H9 (cell line): ENCODE measurements around the gene HES1. TPM values are rescaled to one million over a fixed set of nuclear protein-coding genes. Genes with fewer than 3 reads are reported as not detected.

Experiments
- DNase-seq: peaks from one replicate; pipeline ENCODE4 v3.0.0-alpha.2; 2017
- H2AFZ ChIP-seq: one replicate; pipeline ENCODE4 v1.6.1; 2013; ENCODE audit warnings: mild to moderate bottlenecking, low read length, control low read depth, moderate library complexity
- H2AK5ac ChIP-seq: 2 replicates; pipeline ENCODE4 v1.6.1; 2013; ENCODE audit warnings: low read length, control low read depth, mixed read lengths; ENCODE audit not compliant: insufficient read length
- H2BK120ac ChIP-seq: one replicate; pipeline ENCODE4 v1.6.1; 2013; ENCODE audit warnings: low read depth, mild to moderate bottlenecking, low read length, control low read depth, inconsistent platforms; ENCODE audit not compliant: poor library complexity, severe bottlenecking
- H2BK12ac ChIP-seq: 2 replicates; pipeline ENCODE4 v1.6.1; 2013; ENCODE audit warnings: low read length, control low read depth, mixed read lengths, low read depth; ENCODE audit not compliant: insufficient read length
- H2BK15ac ChIP-seq: 2 replicates; pipeline ENCODE4 v1.6.1; 2013; ENCODE audit warnings: low read depth, low read length, control low read depth
- H2BK20ac ChIP-seq: one replicate; pipeline ENCODE4 v1.6.1; 2013; ENCODE audit warnings: low read depth, mild to moderate bottlenecking, low read length, control low read depth, inconsistent platforms; ENCODE audit not compliant: poor library complexity, severe bottlenecking
- H2BK5ac ChIP-seq: 2 replicates; pipeline ENCODE4 v1.6.1; 2013; ENCODE audit warnings: low read length, control low read depth, mixed read lengths; ENCODE audit not compliant: insufficient read length
- H3K14ac ChIP-seq: 2 replicates; pipeline ENCODE4 v1.6.1; 2013; ENCODE audit warnings: low read length, control low read depth; ENCODE audit not compliant: insufficient read depth
- H3K18ac ChIP-seq: 2 replicates; pipeline ENCODE4 v1.6.1; 2013; ENCODE audit warnings: low read depth, mild to moderate bottlenecking, mixed read lengths, low read length, control low read depth; ENCODE audit not compliant: insufficient read length
- H3K23ac ChIP-seq: 2 replicates; pipeline ENCODE4 v1.6.1; 2013; ENCODE audit warnings: low read length, control low read depth, mixed read lengths, low read depth; ENCODE audit not compliant: insufficient read length
- H3K23me2 ChIP-seq: 2 replicates; pipeline ENCODE4 v1.6.1; 2013; ENCODE audit warnings: low read depth, mild to moderate bottlenecking, mixed read lengths, low read length, control low read depth; ENCODE audit not compliant: insufficient read length, poor library complexity, severe bottlenecking
- H3K27ac ChIP-seq: 2 replicates; pipeline ENCODE4 v1.5.1; 2013; ENCODE audit warnings: low read length, control low read depth, mixed read lengths, low read depth; ENCODE audit not compliant: insufficient read length
- H3K27me3 ChIP-seq: 2 replicates; pipeline ENCODE4 v1.6.1; 2013; ENCODE audit warnings: low read length, control low read depth, inconsistent platforms; ENCODE audit not compliant: insufficient read depth
- H3K4ac ChIP-seq: 2 replicates; pipeline ENCODE4 v1.6.1; 2013; ENCODE audit warnings: low read depth, mild to moderate bottlenecking, control low read depth, inconsistent platforms, low read length, moderate library complexity
- H3K4me1 ChIP-seq: 2 replicates; pipeline ENCODE4 v1.6.1; 2013; ENCODE audit warnings: low read length, control low read depth, inconsistent platforms; ENCODE audit not compliant: insufficient read depth
- H3K4me2 ChIP-seq: 2 replicates; pipeline ENCODE4 v1.6.1; 2013; ENCODE audit warnings: low read length, control low read depth, mixed read lengths; ENCODE audit not compliant: insufficient read length, insufficient read depth
- H3K56ac ChIP-seq: 2 replicates; pipeline ENCODE4 v1.6.1; 2013; ENCODE audit warnings: low read depth, mild to moderate bottlenecking, mixed read lengths, low read length, control low read depth; ENCODE audit not compliant: insufficient read length
- H3K79me1 ChIP-seq: 2 replicates; pipeline ENCODE4 v1.6.1; 2013; ENCODE audit warnings: low read depth, mild to moderate bottlenecking, moderate library complexity, low read length, control low read depth, inconsistent platforms; ENCODE audit not compliant: insufficient read depth, poor library complexity, severe bottlenecking
- H3K79me2 ChIP-seq: 2 replicates; pipeline ENCODE4 v1.6.1; 2013; ENCODE audit warnings: low read length, control low read depth, inconsistent platforms; ENCODE audit not compliant: insufficient read depth
- H3K9ac ChIP-seq: 2 replicates; pipeline ENCODE4 v1.6.1; 2013; ENCODE audit warnings: low read length, control low read depth, mixed read lengths; ENCODE audit not compliant: insufficient read length; ENCODE audit errors: extremely low read depth
- H3K9me3 ChIP-seq: one replicate; pipeline ENCODE4 v1.6.1; 2013; ENCODE audit warnings: low read depth, low read length, inconsistent platforms; ENCODE audit not compliant: control insufficient read depth
- H3T11ph ChIP-seq: one replicate; pipeline ENCODE4 v1.6.1; 2013; ENCODE audit warnings: mild to moderate bottlenecking, low read length, control low read depth, inconsistent platforms
- H4K20me1 ChIP-seq: one replicate; pipeline ENCODE4 v1.6.1; 2013; ENCODE audit not compliant: control insufficient read depth, insufficient read length, insufficient read depth
- H4K5ac ChIP-seq: 2 replicates; pipeline ENCODE4 v1.6.1; 2013; ENCODE audit warnings: low read depth, mild to moderate bottlenecking, mixed read lengths, low read length, control low read depth; ENCODE audit not compliant: insufficient read length
- H4K8ac ChIP-seq: replicated peaks from 2 replicates; pipeline ENCODE4 v1.6.1; 2013; ENCODE audit warnings: low read length, control low read depth, mixed read lengths, low read depth; ENCODE audit not compliant: insufficient read length
- H4K91ac ChIP-seq: 2 replicates; pipeline ENCODE4 v1.6.1; 2013; ENCODE audit warnings: low read depth, mild to moderate bottlenecking, moderate library complexity, mixed read lengths, low read length, control low read depth; ENCODE audit not compliant: insufficient read length
- H3K27ac Mint-ChIP-seq, 3 experiments: 2 replicates in 2 of 3; 3 replicates in 1 of 3; pipeline ENCODE4 v1.8.0; 2020 to 2021; ENCODE audit warnings: mixed read lengths in 3 of 3, mild to moderate bottlenecking in 1 of 3, moderate library complexity in 1 of 3
- H3K27me3 Mint-ChIP-seq: 2 replicates; pipeline ENCODE4 v1.8.0; 2021; ENCODE audit warnings: low read depth, mild to moderate bottlenecking, moderate library complexity, mixed read lengths
- H3K36me3 Mint-ChIP-seq, 3 experiments: 2 replicates in 2 of 3; 3 replicates in 1 of 3; pipeline ENCODE4 v1.8.0; 2020 to 2021; ENCODE audit warnings: low read depth in 3 of 3, mixed read lengths in 3 of 3; ENCODE audit not compliant: insufficient read depth in 1 of 3
- H3K4me1 Mint-ChIP-seq, 2 experiments: 2 replicates each; pipeline ENCODE4 v1.8.0; 2020; ENCODE audit warnings: mixed read lengths in 2 of 2
- H3K4me3 Mint-ChIP-seq, 2 experiments: 2 replicates in 1 of 2; 3 replicates in 1 of 2; pipeline ENCODE4 v1.8.0; 2020 to 2021; ENCODE audit warnings: mild to moderate bottlenecking in 2 of 2, mixed read lengths in 2 of 2, moderate library complexity in 1 of 2
- H3K9me3 Mint-ChIP-seq, 2 experiments: 2 replicates in 1 of 2; 3 replicates in 1 of 2; pipeline ENCODE4 v1.8.0; 2020; ENCODE audit warnings: mild to moderate bottlenecking in 2 of 2, mixed read lengths in 2 of 2, moderate library complexity in 1 of 2
- WGBS: extraction: QIAGEN DNeasy Blood & Tissue Kit; methylation state at CpG from one replicate; pipeline ENCODE4 v1.1.7; 2013; ENCODE audit warnings: missing lambda C conversion rate, low lambda C conversion rate, mixed read lengths; ENCODE audit not compliant: insufficient read length; ENCODE audit errors: extremely low coverage; 5-methylcytosine and 5-hydroxymethylcytosine counted together
- total RNA-seq: library from RNA; stranded (reverse); gene quantifications from 2 replicates; pipeline ENCODE4 v1.2.1, GENCODE V29; 2021
- TF ChIP-seq, protein P1 (sequence below): fragments of 200-600 bp; sonication (generic); conservative IDR thresholded peaks from 3 replicates; pipeline ENCODE4 v1.8.0; 2021; ENCODE audit warnings: antibody characterized with exemption, mild to moderate bottlenecking

The HES1 gene
- total RNA-seq, 1 experiment from 2014 or later: 23.2 TPM

DNA sequence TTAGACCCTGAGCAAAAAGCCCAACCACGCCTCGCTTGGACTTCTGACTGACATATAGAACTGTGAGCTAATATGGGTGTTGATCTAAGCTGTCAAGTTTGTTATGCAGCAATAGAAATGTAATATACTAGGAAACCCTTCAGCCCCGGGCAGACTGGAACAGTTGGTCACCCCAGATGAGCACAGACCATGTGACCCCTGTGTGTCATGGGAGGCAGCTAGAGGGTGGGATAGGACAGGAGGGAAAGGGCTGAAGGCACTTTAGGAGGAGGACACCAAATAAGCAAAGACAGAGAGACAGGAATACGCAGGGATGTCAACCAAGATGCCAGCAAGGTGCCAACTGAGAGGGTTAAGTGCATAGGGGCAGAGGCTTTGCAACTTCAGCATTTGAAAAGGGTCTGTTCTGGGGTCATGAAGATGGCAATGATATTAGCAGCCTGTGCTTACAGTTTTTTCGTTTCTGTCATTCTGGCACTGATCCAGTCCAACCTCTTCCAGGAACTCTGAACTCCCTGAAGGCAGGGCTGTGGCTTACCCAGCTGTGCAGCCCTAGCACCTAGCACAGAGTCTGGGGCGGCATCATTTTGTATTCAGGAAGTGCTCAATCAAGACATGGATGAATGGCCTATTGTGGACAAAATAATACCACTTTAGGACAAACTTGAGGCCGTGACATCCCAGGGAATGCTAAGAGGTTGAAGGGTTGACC lies 51.4 kb downstream of the HES1 start:
- H3K36me3 Mint-ChIP-seq: no peaks in the 10 kb centered on the region
- H3K4me1 Mint-ChIP-seq: peaks cover 14 to 15% of the 10 kb centered on the region in 2 experiments
- H2BK15ac ChIP-seq: no peak overlapping the region
- H3K79me1 ChIP-seq: no peaks in the 10 kb centered on the region
- H4K20me1 ChIP-seq: no peaks in the 10 kb centered on the region
- no peak overlapping the region for H3K4me2 ChIP-seq
- H3K79me2 ChIP-seq: no peaks in the 10 kb centered on the region
- no peak overlapping the region for H3K18ac ChIP-seq
- H3K56ac ChIP-seq: no peak overlapping the region
- no peaks in the 10 kb centered on the region for H3K23me2 ChIP-seq
- H2AFZ ChIP-seq: no peak overlapping the region
- H3K9me3 ChIP-seq: no peaks in the 10 kb centered on the region
- no peak overlapping the region for H3K9ac ChIP-seq
- no peak overlapping the region for H3K27ac Mint-ChIP-seq
- H3K4ac ChIP-seq: no peak overlapping the region
- WGBS: no CpG with 5 or more reads among the region's 7 CpGs
- peaks cover 1% of the 10 kb centered on the region; the same call in 1 of the 2 replicates for H3K27me3 Mint-ChIP-seq
- H3K27ac ChIP-seq: no peak overlapping the region
- H2BK120ac ChIP-seq: no peak overlapping the region
- no peaks in the 10 kb centered on the region for H3K27me3 ChIP-seq
- no peak overlapping the region for H2AK5ac ChIP-seq
- H4K91ac ChIP-seq: no peak overlapping the region
- no peak overlapping the region for H2BK5ac ChIP-seq
- H3K4me1 ChIP-seq: no peaks in the 10 kb centered on the region
- TF ChIP-seq, protein P1, sequence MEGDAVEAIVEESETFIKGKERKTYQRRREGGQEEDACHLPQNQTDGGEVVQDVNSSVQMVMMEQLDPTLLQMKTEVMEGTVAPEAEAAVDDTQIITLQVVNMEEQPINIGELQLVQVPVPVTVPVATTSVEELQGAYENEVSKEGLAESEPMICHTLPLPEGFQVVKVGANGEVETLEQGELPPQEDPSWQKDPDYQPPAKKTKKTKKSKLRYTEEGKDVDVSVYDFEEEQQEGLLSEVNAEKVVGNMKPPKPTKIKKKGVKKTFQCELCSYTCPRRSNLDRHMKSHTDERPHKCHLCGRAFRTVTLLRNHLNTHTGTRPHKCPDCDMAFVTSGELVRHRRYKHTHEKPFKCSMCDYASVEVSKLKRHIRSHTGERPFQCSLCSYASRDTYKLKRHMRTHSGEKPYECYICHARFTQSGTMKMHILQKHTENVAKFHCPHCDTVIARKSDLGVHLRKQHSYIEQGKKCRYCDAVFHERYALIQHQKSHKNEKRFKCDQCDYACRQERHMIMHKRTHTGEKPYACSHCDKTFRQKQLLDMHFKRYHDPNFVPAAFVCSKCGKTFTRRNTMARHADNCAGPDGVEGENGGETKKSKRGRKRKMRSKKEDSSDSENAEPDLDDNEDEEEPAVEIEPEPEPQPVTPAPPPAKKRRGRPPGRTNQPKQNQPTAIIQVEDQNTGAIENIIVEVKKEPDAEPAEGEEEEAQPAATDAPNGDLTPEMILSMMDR: no peak
- no peak overlapping the region for H4K8ac ChIP-seq
- no peak overlapping the region for H2BK20ac ChIP-seq
- H2BK12ac ChIP-seq: no peak overlapping the region
- no peak for DNase-seq
- no peaks in the 10 kb centered on the region for H3K9me3 Mint-ChIP-seq
- no peak overlapping the region for H4K5ac ChIP-seq
- no peak overlapping the region for H3K4me3 Mint-ChIP-seq
- no peak overlapping the region for H3T11ph ChIP-seq
- no peak overlapping the region for H3K23ac ChIP-seq
- H3K14ac ChIP-seq: no peak overlapping the region

Other genes with a start within 250 kb of the HES1 start
- not detected in 2 replicates for gene CPN2, start 215.2 kb downstream of the HES1 start, total RNA-seq
- gene LRRC15, start 233.6 kb downstream of the HES1 start, total RNA-seq: 0.04 and 0.07 TPM in 2 replicates